ENCODE measurements around the gene SEL1L3.
"Not testable (repeated sequence)": the region's sequence is repeated elsewhere in the genome, so short reads cannot be mapped to it uniquely, and the experiment has no call there.

The SEL1L3 gene

DNA sequence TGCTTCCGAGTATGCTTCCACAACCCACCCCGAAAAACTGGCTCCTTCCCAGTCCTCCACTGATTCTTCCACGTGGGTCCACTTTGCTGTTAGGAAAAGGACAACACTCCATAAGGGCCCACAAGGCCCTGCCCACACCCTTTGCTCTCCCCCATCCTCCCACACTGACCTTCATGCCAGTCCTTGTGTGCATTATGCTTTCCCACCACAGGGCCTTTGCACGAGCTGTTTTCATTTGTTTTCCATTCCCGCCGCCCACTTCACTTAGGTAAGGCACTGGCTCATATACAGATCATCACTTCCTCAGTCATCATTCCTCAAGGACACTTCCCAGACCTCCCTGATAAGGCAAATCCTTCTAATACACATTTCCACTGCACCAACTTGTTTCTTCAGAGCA lies 16.8 kb upstream of the SEL1L3 start:
- no peak for DNase-seq (ENCODE audit: low spot score)

- no peak for DNase-seq (ENCODE audit: low spot score)
Observed at GRCh38 chr4:25879091-25879584, 16.4 kb upstream of the SEL1L3 start.

- no peak for DNase-seq (ENCODE audit: low spot score)
Observed at GRCh38 chr4:25878676-25879075, 15.9 kb upstream of the SEL1L3 start.

DNA sequence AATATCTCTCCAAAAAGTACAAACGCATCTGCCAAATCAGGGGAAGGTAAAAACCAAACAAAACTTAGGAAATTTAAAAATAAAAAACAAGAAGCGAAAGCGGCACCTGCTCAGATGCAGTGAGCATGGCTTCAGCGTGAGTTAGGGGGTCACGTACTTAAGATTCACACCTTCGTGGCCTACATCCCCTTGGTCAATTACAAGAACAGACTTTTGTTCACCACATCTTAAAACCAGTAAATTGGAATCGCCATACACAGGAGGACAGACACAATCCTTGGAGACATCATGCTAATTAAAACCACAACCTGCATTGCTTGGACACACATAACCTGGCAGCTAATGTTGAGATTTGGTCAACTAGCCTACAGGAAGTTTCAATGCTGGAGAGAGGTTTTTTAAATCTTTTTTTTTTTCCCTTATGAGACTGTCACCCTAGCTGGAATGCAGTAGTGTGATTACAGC lies 12.5 kb upstream of the SEL1L3 start:
- DNase-seq (ENCODE audit: low spot score), result no peak

DNA sequence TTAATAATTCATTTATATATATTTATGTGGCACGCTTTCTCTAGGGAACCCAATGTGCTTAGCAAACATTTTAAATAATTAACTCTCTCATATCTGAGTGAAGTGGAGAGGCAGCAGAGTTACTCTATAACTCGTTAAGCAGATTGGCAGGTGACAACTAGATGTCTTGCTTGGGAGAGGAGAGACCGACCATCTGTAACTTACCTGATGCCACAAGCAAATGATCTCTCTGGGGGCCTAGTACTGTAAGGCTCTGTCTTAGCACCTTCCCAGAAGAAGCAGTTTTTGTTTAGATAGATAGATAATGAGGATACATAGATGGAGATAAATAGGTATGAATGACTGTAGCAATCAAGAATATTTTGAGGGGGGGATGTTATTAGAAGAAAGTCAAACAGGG lies 11.9 kb upstream of the SEL1L3 start:
- no peak for DNase-seq (ENCODE audit: low spot score)

DNA sequence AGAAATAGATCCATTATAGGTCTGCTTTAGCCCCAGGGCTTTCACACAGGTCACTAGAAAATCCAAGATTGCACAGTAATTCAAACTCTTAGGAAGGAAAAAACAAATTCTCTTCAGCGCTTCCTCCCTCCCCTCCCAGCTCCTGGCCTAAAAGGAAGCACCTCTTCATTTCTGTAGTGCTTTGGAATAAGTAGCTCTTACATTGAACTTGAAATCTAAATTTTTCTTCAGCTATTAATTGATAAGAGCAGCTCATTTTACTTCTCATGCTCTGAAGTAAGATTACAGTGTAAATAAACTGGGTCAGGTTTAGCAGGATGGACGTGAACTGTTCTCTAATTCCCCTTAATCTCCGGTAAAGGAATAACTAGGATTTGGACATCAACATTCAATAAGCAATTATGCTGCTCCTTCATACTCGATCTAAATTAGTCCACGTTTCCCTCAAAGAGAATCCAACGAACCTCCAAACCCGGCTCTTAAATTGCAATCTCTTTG lies 10.9 kb upstream of the SEL1L3 start:
- DNase-seq (ENCODE audit: low spot score), result no peak

DNA sequence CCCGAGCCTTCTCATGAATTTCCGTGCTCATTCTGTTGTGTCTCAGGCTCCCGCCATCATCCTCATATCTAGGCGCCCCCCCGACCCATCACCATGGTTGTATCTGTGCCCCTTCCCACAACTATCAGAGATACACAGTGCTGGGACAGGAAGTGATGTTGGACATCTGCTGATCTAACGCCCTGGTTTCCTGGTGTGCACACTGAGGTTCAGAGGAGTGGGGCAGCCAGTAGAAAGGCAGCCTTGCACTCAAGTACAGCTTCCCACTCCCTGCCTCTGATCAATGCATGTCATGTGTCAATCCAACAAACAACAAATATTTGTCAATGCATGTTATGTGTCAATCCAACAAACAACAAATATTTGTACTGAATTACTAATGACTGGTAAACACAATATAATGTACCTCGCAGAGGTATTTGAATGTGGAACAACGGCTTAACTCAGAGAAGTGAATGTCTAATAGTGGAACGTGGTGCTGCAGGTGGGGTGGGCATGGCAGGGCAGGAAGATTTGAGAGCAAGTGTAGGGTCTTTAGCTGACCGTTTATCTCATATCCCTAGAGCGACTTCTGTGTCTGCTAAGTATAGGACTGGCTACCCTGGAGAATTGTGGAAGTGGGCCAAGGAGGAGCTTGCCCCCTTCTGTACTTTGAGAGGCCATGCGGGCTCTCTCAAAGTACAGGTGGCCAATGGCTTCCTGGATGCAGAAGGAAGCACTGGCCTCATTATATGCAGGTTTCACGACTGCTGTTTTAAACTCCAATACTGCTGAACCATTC lies 10.3 kb upstream of the SEL1L3 start:
- no peak for DNase-seq (ENCODE audit: low spot score)

DNA sequence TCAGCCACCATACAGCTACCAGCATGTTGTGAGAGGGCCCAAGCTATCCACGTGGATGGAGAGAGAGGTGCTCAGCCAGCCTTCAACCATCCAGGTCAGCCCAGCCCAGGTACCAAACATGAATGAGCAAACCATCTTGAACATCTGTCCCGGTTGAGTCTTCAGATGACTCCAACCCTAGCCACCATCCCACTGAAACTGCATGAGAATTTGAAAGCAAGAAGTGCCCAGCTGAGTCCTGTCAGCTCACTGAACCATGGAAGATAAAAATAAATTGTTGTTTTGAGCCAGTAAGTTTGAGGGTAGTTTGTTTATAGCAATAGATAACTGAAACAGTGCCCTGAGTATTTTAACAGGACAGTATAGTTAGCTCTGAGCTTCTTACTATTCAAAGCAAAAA lies 7.3 kb upstream of the SEL1L3 start:
- no peak for DNase-seq (ENCODE audit: low spot score)

DNA sequence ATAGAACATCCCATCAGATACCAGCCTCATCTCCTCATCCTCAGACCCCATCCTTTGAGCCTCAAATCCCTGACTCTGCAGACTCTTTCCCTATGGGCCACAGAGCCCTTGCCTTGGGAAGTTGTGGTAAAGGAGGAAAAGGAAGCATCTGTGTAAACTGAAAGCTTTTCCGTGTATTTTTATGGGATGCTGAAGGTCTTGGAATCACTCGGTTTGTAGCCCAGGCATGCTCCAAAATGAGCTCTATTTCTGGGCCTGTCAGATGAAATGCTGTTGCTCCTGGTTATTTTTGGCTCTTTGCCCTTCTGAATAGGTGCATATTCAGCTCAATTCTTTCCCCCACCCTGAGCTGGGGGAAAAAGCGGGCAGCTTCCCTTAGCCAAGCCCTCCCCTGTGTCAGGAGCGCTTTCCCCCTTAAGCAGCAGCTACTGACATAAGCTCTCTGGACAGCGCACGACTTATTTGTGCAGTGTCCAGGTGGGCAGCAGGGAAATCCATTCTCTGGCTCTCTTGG lies 5.0 kb upstream of the SEL1L3 start:
- DNase-seq (ENCODE audit: low spot score), result no peak

DNA sequence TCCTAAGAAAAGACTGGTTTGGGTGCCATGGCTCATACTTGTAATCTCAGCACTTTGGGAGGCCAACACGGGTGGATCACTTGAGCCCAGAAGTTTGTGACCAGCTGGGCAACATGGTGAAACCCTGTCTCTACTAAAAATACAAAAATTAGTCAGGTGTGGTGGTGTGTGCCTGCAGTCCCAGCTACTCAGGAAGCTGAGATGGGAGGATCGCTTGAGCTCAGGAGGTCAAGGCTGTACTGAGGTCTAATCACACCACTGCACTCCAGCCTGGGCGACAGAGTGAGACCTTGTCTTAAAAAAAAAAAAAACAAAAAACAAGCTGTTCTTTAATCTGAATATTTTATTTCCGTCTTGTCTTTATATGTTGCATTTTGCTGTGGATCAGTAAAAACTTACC lies 3.6 kb upstream of the SEL1L3 start:
- DNase-seq (ENCODE audit: low spot score), result not testable (repeated sequence)

GRCh38 chr4:25865586-25865985 lies 2.8 kb upstream of the SEL1L3 start:
- DNase-seq (ENCODE audit: low spot score), result no peak

DNA sequence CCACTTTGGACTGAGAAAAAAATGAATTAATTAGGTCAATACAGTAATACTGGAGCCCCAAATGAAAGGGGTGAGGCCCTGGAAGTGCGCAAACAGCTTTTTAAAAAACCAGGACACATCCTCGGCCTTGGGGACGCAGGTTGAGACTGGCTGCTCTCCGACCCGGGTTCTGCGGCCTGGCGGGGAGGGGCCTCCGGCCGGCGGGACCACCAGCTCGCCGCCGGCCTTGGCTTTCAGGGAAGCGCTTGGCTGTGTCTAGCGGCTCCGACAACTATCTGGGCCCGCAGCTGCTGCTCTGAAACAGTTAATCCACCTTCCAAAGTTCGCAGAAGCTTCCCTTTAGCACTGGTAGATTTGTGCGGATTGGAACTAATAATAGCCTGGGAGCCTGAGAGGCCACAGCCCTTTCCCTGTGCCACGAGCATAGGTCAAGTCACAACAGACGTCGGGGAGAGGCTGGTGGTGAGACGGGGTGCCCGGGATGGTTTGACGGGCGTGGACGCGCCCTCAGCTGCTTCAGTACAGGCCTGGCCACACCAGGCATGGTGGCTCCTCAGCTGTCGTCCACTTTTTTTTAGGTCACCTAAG lies 1.1 kb upstream of the SEL1L3 start:
- DNase-seq (ENCODE audit: low spot score), result no peak

DNA sequence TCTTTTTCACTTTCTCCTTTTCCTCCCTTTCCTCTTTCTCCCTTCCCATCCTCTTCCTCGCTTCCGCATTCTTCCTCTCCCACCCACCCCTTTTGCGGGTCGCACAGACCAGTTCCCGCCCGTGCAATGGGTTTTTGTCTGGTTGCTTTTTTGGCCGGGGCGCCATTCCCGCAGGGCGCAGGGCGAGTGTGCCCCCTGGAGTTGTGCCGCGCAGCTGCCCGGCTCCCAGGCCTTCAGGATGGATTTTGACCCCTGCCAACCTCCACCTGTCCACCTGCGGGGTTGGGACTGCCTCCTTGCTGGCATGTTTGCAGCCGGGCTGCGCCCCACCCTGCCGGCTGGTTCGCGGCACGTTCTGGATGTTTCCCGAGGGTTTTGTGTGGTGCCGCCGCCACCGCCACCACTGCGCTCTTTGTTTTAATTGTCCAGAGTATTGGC lies 578 bp upstream of the SEL1L3 start:
- no peak for DNase-seq (ENCODE audit: low spot score)

GRCh38 chr4:25861951-25862410 lies 807 bp downstream of the SEL1L3 start:
- DNase-seq (ENCODE audit: low spot score), result no peak

- DNase-seq (ENCODE audit: low spot score), result no peak
Observed at GRCh38 chr4:25861280-25861950, 1.4 kb downstream of the SEL1L3 start.

GRCh38 chr4:25860586-25861279 lies 2.1 kb downstream of the SEL1L3 start:
- no peak for DNase-seq (ENCODE audit: low spot score)

DNA sequence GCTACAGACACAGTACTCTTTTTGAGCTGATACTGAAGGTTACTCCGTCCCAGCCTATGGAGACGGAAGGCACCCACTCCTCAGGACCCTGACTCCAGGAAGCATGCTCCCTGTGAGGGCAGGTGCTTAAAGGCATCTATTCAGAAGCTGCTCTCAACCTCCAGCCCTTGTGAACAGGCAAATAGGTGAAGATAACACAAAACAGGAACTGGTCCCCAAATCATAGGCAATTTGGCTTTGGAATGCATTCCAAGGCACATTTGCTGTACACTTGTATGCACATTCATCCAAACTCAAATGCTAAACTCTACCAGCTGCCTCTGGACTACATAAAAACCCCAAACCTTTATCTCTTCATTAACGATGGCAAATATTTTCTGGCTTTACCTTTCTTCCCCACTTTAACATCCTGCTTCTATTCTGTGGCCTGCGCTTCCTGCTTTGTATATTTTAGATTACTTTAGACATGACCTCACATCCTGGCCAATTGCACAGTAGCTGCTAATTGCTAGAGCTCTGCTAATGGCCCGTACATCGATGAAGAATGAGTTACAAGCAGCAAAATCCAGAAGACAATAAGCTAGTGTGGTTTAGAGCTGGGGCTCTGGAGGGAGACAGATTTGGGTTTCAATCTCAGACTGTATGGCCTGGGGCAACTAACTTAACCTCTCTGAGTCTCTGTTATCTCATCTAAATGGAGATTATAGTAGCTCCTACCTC lies 3.2 kb downstream of the SEL1L3 start:
- no peak for DNase-seq (ENCODE audit: low spot score)

DNA sequence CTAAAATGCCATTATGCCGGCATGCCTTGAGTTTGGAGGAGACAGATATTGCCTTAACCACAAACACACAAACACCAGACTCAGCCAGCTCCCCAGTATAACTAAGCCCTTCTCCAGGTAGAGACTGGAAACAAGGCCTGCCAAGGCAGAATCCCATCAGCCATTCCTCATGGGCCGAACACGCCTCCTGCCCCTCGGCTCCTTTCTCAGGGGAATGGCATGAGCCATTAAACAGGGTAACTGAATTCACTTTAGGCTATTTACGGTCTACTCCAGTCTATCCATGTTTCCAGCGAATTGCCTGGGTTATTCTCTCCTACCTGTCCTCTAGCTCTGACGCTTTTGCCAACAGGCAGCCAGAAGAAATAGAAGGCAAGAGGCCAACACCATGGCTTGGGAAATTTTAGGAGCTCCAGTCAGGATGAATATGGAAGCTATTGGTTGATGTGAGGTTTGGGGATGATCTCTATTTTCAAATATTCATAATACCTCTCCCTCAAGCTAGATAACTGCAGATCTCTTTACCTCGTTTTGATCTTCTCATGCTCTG lies 4.9 kb downstream of the SEL1L3 start:
- no peak for DNase-seq (ENCODE audit: low spot score)

GRCh38 chr4:25857403-25857802 lies 5.4 kb downstream of the SEL1L3 start:
- no peak for DNase-seq (ENCODE audit: low spot score)

GRCh38 chr4:25856756-25857155 lies 6.0 kb downstream of the SEL1L3 start:
- DNase-seq (ENCODE audit: low spot score), result no peak

- no peak for DNase-seq (ENCODE audit: low spot score)
Observed at GRCh38 chr4:25852103-25852502, 10.7 kb downstream of the SEL1L3 start.

Data from left forelimb (tissue), 1 donor.